ENCODE data around the gene MBNL2.

The MBNL2 gene

DNA sequence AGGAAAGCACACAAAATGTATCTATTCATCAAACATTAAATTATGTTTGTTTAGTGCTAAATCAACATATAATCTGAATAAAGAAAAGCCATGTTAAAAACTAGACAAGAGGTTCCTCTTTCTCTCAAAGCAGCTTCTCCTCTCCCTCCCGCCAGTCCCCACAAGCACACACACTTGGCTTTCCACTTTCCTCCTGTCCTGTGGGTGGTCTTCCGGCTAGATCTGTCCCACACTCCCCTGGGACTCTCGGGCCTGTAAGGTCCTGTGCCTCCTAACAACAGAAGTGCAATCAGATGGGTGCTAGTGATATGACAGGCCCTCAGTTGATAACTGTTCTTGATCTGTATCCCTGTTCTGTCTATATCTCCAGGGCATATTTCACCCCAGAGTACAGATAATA is 166.2 kb downstream of the MBNL2 start:
- Histone ChIP-seq H3F3A (ENCODE audit: control insufficient read depth, insufficient read depth) (no peaks in the 10 kb centered on the region), H3K4me2 (ENCODE audit: low read length) (no peak overlapping the region)

DNA sequence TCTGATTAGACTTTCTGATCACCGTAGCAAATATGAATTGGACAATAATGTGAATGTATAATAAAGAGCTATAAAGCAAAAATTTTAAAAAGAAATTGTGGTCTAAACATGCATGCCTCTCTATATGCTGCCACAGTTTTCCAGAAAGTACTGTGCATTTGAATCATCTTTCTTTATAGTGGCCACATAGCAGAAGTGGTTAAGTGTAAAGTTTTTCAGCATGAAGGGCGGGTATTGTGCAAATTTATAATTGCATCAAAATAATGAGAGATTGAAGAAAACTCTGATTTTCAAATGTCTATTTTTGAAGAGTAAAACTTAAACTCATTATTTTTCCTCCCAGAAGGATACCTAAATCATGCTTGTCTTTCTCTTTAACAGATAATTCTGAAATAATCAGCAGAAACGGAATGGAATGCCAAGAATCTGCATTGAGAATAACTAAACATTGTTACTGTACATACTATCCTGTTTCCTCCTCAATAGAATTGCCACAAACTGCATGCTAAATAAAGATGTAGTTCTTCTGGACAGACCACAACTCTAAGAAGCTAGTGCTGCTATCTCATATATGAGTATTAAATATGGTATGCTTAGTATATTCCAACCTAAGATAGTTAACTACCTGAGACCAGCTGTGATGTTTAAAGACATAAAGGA is 168.9 kb downstream of the MBNL2 start:
- no peak overlapping the region for H3K4me2 ChIP-seq (ENCODE audit: low read length)
- no peaks in the 10 kb centered on the region for H3K4me1 ChIP-seq (ENCODE audit: control insufficient read depth, low read length)
- TF ChIP-seq, protein P1, sequence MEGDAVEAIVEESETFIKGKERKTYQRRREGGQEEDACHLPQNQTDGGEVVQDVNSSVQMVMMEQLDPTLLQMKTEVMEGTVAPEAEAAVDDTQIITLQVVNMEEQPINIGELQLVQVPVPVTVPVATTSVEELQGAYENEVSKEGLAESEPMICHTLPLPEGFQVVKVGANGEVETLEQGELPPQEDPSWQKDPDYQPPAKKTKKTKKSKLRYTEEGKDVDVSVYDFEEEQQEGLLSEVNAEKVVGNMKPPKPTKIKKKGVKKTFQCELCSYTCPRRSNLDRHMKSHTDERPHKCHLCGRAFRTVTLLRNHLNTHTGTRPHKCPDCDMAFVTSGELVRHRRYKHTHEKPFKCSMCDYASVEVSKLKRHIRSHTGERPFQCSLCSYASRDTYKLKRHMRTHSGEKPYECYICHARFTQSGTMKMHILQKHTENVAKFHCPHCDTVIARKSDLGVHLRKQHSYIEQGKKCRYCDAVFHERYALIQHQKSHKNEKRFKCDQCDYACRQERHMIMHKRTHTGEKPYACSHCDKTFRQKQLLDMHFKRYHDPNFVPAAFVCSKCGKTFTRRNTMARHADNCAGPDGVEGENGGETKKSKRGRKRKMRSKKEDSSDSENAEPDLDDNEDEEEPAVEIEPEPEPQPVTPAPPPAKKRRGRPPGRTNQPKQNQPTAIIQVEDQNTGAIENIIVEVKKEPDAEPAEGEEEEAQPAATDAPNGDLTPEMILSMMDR (IDR thresholded peaks at IDR 0.05; ENCODE audit: low read depth, low read length, poor library complexity, severe bottlenecking): no peak
- no peak for TF ChIP-seq EZH2phosphoT487 (IDR thresholded peaks at IDR 0.05; ENCODE audit: borderline replicate concordance, low read length)

More for the DNA sequence above, 166.2 kb downstream of the MBNL2 start:
- Histone ChIP-seq H3K9me3 (ENCODE audit: control insufficient read depth, insufficient read depth, low read length) (no peaks in the 10 kb centered on the region), H3K27me3 (ENCODE audit: control insufficient read depth, low read length) (no peaks in the 10 kb centered on the region), H3K9me2 (replicated peaks; ENCODE audit: control insufficient read depth, low read length) (no peaks in the 10 kb centered on the region), H3K4me3 (ENCODE audit: low read length) (no peak overlapping the region), H3K36me3 (ENCODE audit: control insufficient read depth, low read length) (peaks cover 4% of the 10 kb centered on the region; the same call in 1 of the 2 replicates), H3K4me1 (ENCODE audit: control insufficient read depth, low read length) (no peaks in the 10 kb centered on the region), H3K79me2 (ENCODE audit: control insufficient read depth, low read length) (no peaks in the 10 kb centered on the region), H4K20me1 (ENCODE audit: control insufficient read depth, insufficient read depth, low read depth, low read length) (no peaks in the 10 kb centered on the region), H3K27ac (ENCODE audit: low read depth, low read length) (no peak overlapping the region)
- TF ChIP-seq, protein P1 (IDR thresholded peaks at IDR 0.05; ENCODE audit: low read depth, low read length, poor library complexity, severe bottlenecking): no peak
- no peak for TF ChIP-seq EZH2phosphoT487 (IDR thresholded peaks at IDR 0.05; ENCODE audit: borderline replicate concordance, low read length)

DNA sequence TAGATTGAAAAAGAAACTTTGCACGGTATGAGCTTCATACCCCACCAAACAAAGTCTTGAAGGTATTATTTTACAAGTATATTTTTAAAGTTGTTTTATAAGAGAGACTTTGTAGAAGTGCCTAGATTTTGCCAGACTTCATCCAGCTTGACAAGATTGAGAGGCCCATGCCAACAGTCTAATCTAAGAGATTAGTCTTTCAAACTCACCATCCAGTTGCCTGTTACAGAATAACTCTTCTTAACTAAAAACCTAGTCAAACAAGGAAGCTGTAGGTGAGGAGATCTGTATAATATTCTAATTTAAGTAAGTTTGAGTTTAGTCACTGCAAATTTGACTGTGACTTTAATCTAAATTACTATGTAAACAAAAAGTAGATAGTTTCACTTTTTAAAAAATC is 169.9 kb downstream of the MBNL2 start:
- Histone ChIP-seq H3K4me2 (ENCODE audit: low read length) (no peak overlapping the region), H3K36me3 (ENCODE audit: control insufficient read depth, low read length) (peaks cover 4% of the 10 kb centered on the region; the same call in 1 of the 2 replicates), H3K27me3 (ENCODE audit: control insufficient read depth, low read length) (no peaks in the 10 kb centered on the region), H4K20me1 (ENCODE audit: control insufficient read depth, insufficient read depth, low read depth, low read length) (no peaks in the 10 kb centered on the region), H3K4me1 (ENCODE audit: control insufficient read depth, low read length) (no peaks in the 10 kb centered on the region), H3K27ac (ENCODE audit: low read depth, low read length) (no peak overlapping the region), H3K4me3 (ENCODE audit: low read length) (no peak overlapping the region), H3F3A (ENCODE audit: control insufficient read depth, insufficient read depth) (no peaks in the 10 kb centered on the region), H3K9me3 (ENCODE audit: control insufficient read depth, insufficient read depth, low read length) (no peaks in the 10 kb centered on the region), H3K9me2 (replicated peaks; ENCODE audit: control insufficient read depth, low read length) (no peaks in the 10 kb centered on the region), H3K79me2 (ENCODE audit: control insufficient read depth, low read length) (no peaks in the 10 kb centered on the region)
- TF ChIP-seq EZH2phosphoT487 (IDR thresholded peaks at IDR 0.05; ENCODE audit: borderline replicate concordance, low read length): no peak
- TF ChIP-seq, protein P1 (IDR thresholded peaks at IDR 0.05; ENCODE audit: low read depth, low read length, poor library complexity, severe bottlenecking): no peak

More for the DNA sequence above, 168.9 kb downstream of the MBNL2 start:
- Histone ChIP-seq H3K27me3 (ENCODE audit: control insufficient read depth, low read length) (no peaks in the 10 kb centered on the region), H3F3A (ENCODE audit: control insufficient read depth, insufficient read depth) (no peaks in the 10 kb centered on the region), H3K9me3 (ENCODE audit: control insufficient read depth, insufficient read depth, low read length) (no peaks in the 10 kb centered on the region), H3K27ac (ENCODE audit: low read depth, low read length) (no peak overlapping the region), H3K4me3 (ENCODE audit: low read length) (no peak overlapping the region), H4K20me1 (ENCODE audit: control insufficient read depth, insufficient read depth, low read depth, low read length) (no peaks in the 10 kb centered on the region), H3K9me2 (replicated peaks; ENCODE audit: control insufficient read depth, low read length) (no peaks in the 10 kb centered on the region), H3K79me2 (ENCODE audit: control insufficient read depth, low read length) (no peaks in the 10 kb centered on the region), H3K36me3 (ENCODE audit: control insufficient read depth, low read length) (peaks cover 4% of the 10 kb centered on the region; the same call in 1 of the 2 replicates)

Data from DOHH2 (cell line).